D721Med (cell line): ENCODE data around the gene CNGA1.
"Not testable (repeated sequence)": the region's sequence is repeated elsewhere in the genome, so short reads cannot be mapped to it uniquely, and the experiment has no call there.

Experiments
- DNase-seq: peaks from one replicate; pipeline ENCODE4 v3.0.0; 2011; ENCODE audit warnings: low spot score; ENCODE audit not compliant: insufficient read length
- FAIRE-seq: peaks from 2 replicates; lab custom pipeline; 2011; peaks lifted over from hg19 to GRCh38; lab: Jason Lieb, UNC
- TF ChIP-seq, protein P1 (sequence below): IDR thresholded peaks from 2 replicates; pipeline ENCODE4 v1.5.1; 2012; ENCODE audit warnings: mild to moderate bottlenecking, control low read depth; ENCODE audit not compliant: insufficient read depth; ENCODE audit errors: missing control alignments

The CNGA1 gene

DNA sequence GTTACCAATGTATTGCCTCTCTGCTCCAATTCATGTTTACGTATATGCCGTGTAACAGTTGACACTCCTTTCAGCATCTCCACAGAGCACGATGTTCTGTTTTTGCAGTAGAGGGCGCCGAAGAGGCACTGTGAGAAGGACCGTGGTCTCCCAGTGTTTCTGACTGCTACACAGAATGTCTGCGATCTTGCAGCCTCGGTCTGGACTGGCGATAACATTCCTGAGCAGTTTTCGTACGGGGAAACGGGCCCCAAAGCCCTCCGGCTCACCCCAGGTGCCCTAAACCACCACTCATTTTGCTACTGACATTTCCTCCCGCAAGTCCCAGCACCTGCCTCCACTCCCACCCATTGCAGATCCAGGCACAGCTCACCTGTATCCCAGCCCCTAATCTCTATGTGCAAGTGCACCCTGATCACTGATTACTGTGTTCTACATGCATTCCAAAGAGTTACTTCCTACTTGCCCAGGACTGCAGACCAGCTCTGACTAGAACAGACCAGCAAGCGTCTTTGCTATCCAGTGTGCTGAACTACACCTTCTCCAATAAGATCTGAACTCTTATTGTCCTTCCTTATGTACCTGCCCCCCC lies 89.7 kb downstream of the CNGA1 start:
- FAIRE-seq (peak; percentile 55), DNase-seq (no peak)
- TF ChIP-seq, protein P1, sequence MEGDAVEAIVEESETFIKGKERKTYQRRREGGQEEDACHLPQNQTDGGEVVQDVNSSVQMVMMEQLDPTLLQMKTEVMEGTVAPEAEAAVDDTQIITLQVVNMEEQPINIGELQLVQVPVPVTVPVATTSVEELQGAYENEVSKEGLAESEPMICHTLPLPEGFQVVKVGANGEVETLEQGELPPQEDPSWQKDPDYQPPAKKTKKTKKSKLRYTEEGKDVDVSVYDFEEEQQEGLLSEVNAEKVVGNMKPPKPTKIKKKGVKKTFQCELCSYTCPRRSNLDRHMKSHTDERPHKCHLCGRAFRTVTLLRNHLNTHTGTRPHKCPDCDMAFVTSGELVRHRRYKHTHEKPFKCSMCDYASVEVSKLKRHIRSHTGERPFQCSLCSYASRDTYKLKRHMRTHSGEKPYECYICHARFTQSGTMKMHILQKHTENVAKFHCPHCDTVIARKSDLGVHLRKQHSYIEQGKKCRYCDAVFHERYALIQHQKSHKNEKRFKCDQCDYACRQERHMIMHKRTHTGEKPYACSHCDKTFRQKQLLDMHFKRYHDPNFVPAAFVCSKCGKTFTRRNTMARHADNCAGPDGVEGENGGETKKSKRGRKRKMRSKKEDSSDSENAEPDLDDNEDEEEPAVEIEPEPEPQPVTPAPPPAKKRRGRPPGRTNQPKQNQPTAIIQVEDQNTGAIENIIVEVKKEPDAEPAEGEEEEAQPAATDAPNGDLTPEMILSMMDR, result peak; percentile 77

DNA sequence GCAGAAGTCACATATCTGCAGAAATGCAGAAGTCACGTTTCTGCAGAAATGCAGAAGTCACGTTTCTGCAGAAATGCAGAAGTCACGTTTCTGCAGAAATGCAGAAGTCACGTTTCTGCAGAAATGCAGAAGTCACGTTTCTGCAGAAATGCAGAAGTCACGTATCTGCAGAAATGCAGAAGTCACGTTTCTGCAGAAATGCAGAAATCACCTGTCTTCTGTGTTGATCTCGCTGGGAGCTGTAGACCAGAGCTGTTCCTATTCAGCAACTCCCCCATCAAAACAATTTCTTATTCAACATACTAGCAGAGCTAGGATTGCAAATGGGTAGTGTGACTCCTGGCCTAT lies 93.2 kb downstream of the CNGA1 start:
- FAIRE-seq, DNase-seq: not testable (repeated sequence)

DNA sequence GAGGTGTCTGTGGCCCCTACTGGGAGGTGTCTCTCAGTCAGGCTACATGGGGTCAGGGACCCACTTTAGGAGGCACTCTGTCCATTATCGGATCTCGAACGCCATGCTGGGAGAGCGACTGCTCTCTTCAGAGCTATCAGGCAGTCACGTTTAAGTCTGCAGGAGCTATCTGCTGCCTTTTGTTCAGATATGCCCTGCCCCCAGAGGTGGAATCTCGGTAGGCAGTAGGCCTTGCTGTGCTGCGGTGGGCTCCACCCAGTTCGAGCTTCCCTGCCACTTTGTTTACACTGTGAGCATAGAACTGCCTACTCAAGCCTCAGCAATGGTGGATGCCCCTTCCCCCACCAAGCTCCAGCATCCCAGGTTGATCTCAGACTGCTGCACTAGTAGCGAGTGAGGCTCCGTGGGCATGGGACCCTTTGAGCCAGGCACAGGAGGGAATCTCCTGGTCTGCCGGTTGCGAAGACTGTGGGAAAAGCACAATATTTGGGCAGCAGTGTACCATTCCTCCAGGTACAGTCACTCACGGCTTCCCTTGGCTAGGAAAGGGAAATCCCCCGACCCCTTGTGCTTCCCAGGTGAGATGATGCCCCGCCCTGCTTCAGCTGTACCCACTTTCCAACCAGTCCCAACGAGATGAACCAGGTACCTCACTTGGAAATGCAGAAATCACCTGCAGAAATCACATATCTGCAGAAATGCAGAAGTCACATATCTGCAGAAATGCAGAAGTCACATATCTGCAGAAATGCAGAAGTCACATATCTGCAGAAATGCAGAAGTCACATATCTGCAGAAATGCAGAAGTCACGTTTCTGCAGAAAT lies 93.8 kb downstream of the CNGA1 start:
- not testable (repeated sequence) for DNase-seq, FAIRE-seq

DNA sequence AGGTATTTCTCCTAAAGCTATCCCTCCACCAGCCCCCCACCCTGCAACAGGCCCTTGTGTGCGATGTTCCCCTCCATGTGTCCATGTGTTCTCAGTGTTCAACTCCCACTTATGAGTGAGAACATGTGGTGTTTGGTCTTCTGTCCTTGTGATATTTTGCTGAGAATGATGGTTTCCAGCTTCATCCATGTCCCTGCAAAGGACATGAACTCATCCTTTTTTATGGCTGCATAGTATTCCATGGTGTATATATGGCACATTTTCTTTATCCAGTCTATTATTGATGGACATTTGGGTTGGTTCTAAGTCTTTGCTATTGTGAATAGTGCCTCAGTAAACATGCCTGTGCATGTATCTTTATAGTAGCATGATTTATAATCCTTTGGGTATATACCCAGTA lies 99.3 kb downstream of the CNGA1 start:
- DNase-seq, FAIRE-seq: not testable (repeated sequence)

DNA sequence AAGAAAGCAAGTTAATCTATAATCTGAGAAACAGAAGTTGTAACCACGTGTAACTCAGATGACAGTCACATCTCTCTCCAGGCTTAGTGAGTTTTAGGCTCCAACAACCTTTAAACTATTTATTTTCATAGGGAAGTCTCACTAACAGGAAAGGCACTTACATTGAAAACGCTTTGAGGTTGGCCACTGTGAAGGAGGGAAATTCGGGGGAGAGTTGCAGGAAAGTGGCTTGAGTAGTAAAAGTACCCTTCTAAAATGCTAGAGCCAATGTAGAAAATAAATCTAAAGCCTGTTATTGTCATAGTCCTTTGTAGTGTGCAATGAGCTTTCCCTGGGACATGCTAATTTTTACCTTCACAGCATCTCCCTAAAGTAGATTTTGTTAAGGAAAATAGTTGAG lies 101.1 kb downstream of the CNGA1 start:
- FAIRE-seq (no peak), DNase-seq (no peak)
- TF ChIP-seq, protein P1, result no peak

DNA sequence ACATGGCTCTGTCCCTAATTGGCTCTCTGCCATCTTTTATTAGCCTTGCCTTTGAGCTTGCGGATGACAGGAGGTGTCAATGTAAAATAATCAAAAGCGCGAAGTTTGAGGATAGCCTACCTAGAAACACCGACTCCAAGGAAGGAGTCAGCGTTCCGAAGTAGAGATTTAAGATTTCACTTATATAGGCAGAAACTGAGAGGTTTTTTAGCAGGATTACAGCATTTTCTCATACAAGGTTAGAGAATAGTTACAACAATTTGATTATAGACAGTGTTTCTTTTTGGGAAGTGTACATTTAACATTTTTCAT lies 101.6 kb downstream of the CNGA1 start:
- TF ChIP-seq, protein P1, result no peak
- DNase-seq, result no peak
- FAIRE-seq, result no peak

DNA sequence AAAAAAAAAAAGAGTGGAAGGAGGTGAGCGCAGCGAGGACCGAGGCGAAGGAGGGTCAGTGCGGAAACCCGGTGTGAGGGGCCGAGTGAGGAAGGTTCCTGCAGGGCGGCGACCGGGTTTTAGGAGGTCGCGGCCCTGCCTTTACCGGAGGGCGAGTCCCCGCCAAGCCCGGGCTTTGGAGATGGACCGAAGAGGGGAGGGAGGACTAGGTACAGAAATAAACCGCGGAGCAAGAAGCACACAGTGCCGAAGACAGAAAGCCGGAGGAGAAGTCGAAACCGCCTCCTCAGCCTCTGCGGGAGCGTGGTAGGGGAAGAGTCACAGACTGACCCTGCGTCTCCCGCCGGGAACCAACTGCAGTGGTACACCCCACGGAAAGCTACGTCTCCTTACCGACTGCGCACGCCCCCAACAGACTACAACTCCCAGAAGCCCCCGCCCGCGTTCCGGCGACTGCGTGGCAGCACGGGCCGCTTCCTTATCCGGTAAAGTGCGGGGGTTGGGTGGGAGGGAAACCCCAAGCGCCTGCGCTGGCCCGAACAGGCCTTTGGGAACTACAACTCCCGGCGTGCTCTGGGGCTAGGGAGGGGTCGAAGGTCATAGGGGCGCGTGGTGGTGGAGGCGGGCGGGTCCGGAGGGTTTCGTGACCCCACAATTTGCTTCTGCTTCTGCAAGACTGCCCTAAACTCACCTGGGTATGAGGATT lies 102.1 kb downstream of the CNGA1 start, which contains the start of gene NFXL1:
Gene NFXL1 (minus strand): TSS at position 364 of the 706 bp plus-strand sequence. CDS start 380 bp downstream, outside the sequence.
- TF ChIP-seq, protein P1, result no peak
- peak; percentile 49 for DNase-seq
- FAIRE-seq, result no peak

DNA sequence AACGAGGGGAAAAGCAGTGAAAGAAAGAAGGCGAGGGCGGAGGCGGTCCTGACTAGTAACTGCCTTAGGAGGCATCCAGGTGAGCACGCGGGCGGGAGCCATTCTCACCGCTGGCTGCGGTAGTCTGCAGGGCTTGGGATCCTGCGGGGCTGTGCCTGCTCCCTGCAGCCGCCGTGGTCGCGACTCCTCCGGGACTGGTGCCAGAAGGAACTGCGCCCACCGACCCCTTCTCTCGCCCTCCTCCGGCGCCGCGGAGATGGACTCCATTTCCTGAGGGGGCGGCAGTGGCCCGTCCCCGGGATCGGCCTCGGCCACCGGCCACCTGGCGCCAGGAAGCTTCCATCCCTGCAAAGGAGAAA lies 102.6 kb downstream of the CNGA1 start:
- FAIRE-seq (no peak), DNase-seq (no peak)
- TF ChIP-seq, protein P1, result no peak
